ENCODE measurements around the gene SHISAL2A. TPM values are rescaled to one million over a fixed set of nuclear protein-coding genes. Genes with fewer than 3 reads are reported as not detected.

The SHISAL2A gene
- total RNA-seq, 1 experiment from 2014 or later, result not detected

GRCh38 chr1:52615489-52616042, 17.4 kb upstream of the SHISAL2A start:
- no peak for DNase-seq (ENCODE audit: low read depth)

- no peak for DNase-seq (ENCODE audit: low read depth)
Observed at GRCh38 chr1:52621950-52622349, 11.0 kb upstream of the SHISAL2A start.

- DNase-seq (ENCODE audit: low read depth), result no peak
Observed at GRCh38 chr1:52623812-52624211, 9.2 kb upstream of the SHISAL2A start.

- no peak for DNase-seq (ENCODE audit: low read depth)
Observed at GRCh38 chr1:52627028-52627427, 5.9 kb upstream of the SHISAL2A start.

- no peak for DNase-seq (ENCODE audit: low read depth)
Observed at GRCh38 chr1:52628614-52629324, 4.2 kb upstream of the SHISAL2A start.

- DNase-seq (ENCODE audit: low read depth), result no peak
Observed at GRCh38 chr1:52629325-52629643, 3.7 kb upstream of the SHISAL2A start.

- no peak for DNase-seq (ENCODE audit: low read depth)
Observed at GRCh38 chr1:52629667-52630066, 3.3 kb upstream of the SHISAL2A start.

- no peak for DNase-seq (ENCODE audit: low read depth)
Observed at GRCh38 chr1:52631759-52632331, 1.1 kb upstream of the SHISAL2A start.

- DNase-seq (ENCODE audit: low read depth), result no peak
Observed at GRCh38 chr1:52633291-52633754, 355 bp downstream of the SHISAL2A start.

GRCh38 chr1:52634111-52634510, 1.1 kb downstream of the SHISAL2A start:
- no peak for DNase-seq (ENCODE audit: low read depth)

GRCh38 chr1:52635321-52636089, 2.5 kb downstream of the SHISAL2A start:
- DNase-seq (ENCODE audit: low read depth), result no peak

- peak; percentile 10 for DNase-seq (ENCODE audit: low read depth)
Observed at GRCh38 chr1:52636721-52637695, 4.0 kb downstream of the SHISAL2A start.

GRCh38 chr1:52637946-52638345, 5.0 kb downstream of the SHISAL2A start:
- DNase-seq (ENCODE audit: low read depth), result no peak

GRCh38 chr1:52640697-52641096, 7.7 kb downstream of the SHISAL2A start:
- no peak for DNase-seq (ENCODE audit: low read depth)

- no peak for DNase-seq (ENCODE audit: low read depth)
Observed at GRCh38 chr1:52641307-52641706, 8.3 kb downstream of the SHISAL2A start.

- DNase-seq (ENCODE audit: low read depth), result no peak
Observed at GRCh38 chr1:52645261-52645660, 12.3 kb downstream of the SHISAL2A start.

- DNase-seq (ENCODE audit: low read depth), result no peak
Observed at GRCh38 chr1:52651904-52652303, 18.9 kb downstream of the SHISAL2A start.

GRCh38 chr1:52653207-52653849, 20.4 kb downstream of the SHISAL2A start:
- DNase-seq (ENCODE audit: low read depth), result no peak

- DNase-seq (ENCODE audit: low read depth), result no peak
Observed at GRCh38 chr1:52654063-52654462, 21.1 kb downstream of the SHISAL2A start.

- DNase-seq (ENCODE audit: low read depth), result no peak
Observed at GRCh38 chr1:52657702-52658101, 24.7 kb downstream of the SHISAL2A start.

GRCh38 chr1:52658795-52659194, 25.8 kb downstream of the SHISAL2A start:
- DNase-seq (ENCODE audit: low read depth), result no peak

All from LHCN-M2 (cell line).